ENCODE data around the gene PRDM7.
"Not testable (repeated sequence)": the region's sequence is repeated elsewhere in the genome, so short reads cannot be mapped to it uniquely, and the experiment has no call there.

PRDM7 gene

GRCh38 chr16:90012991-90013745 is 64.0 kb downstream of the PRDM7 start:
- no peak for DNase-seq (ENCODE audit: low spot score)

- no peak for DNase-seq (ENCODE audit: low spot score)
Measured at GRCh38 chr16:90011908-90012501, 65.1 kb downstream of the PRDM7 start.

GRCh38 chr16:90011508-90011819 is 65.7 kb downstream of the PRDM7 start:
- no peak for DNase-seq (ENCODE audit: low spot score)

- DNase-seq (ENCODE audit: low spot score), result no peak
Measured at GRCh38 chr16:90010676-90011507, 66.2 kb downstream of the PRDM7 start.

- no peak for DNase-seq (ENCODE audit: low spot score)
Measured at GRCh38 chr16:90009172-90009899, 67.8 kb downstream of the PRDM7 start.

- DNase-seq (ENCODE audit: low spot score), result no peak
Measured at GRCh38 chr16:90008708-90009145, 68.4 kb downstream of the PRDM7 start.

GRCh38 chr16:90007635-90008234 is 69.4 kb downstream of the PRDM7 start:
- not testable (repeated sequence) for DNase-seq (ENCODE audit: low spot score)

- DNase-seq (ENCODE audit: low spot score), result no peak
Measured at GRCh38 chr16:90007015-90007414, 70.1 kb downstream of the PRDM7 start.

Data from AG08395 (cell line).